Measurements from ENCODE around the gene HOXC6.

HOXC6 gene

GRCh38 chr12:53990311-53991076 lies 37.7 kb upstream of the HOXC6 start:
- DNase-seq: no peak

GRCh38 chr12:53991077-53991460 lies 37.2 kb upstream of the HOXC6 start:
- DNase-seq: no peak

- DNase-seq: no peak
Measured at GRCh38 chr12:53992377-53992889, 35.8 kb upstream of the HOXC6 start.

- DNase-seq: no peak
Measured at GRCh38 chr12:53993162-53994008, 34.9 kb upstream of the HOXC6 start.

GRCh38 chr12:53994009-53994263 lies 34.3 kb upstream of the HOXC6 start:
- DNase-seq: no peak

- DNase-seq: no peak
Measured at GRCh38 chr12:53994264-53995001, 33.8 kb upstream of the HOXC6 start.

GRCh38 chr12:53995002-53995377 lies 33.2 kb upstream of the HOXC6 start:
- DNase-seq: no peak

GRCh38 chr12:53995378-53996239 lies 32.6 kb upstream of the HOXC6 start:
- DNase-seq: no peak

- DNase-seq: no peak
Measured at GRCh38 chr12:53996240-53997203, 31.7 kb upstream of the HOXC6 start.

- DNase-seq: no peak
Measured at GRCh38 chr12:53997204-53998109, 30.8 kb upstream of the HOXC6 start.

- no peak for DNase-seq
Measured at GRCh38 chr12:53998110-53998899, 29.9 kb upstream of the HOXC6 start.

- no peak for DNase-seq
Measured at GRCh38 chr12:53998900-53999236, 29.4 kb upstream of the HOXC6 start.

- DNase-seq: no peak
Measured at GRCh38 chr12:53999559-54000115, 28.6 kb upstream of the HOXC6 start.

- no peak for DNase-seq
Measured at GRCh38 chr12:54000116-54001114, 27.8 kb upstream of the HOXC6 start, which contains the start of gene HOXC9. TSS of gene HOXC9 (plus strand) at chr12:54000161. CDS start at chr12:54000189, 28 bp downstream.

- DNase-seq: no peak
Measured at GRCh38 chr12:54001283-54002187, 26.7 kb upstream of the HOXC6 start.

- no peak for DNase-seq
Measured at GRCh38 chr12:54002278-54002914, 25.8 kb upstream of the HOXC6 start.

Measured in activated gamma-delta T cell (primary cell).